ENCODE results near the gene GRIK4. TPM values are rescaled to one million over a fixed set of nuclear protein-coding genes. Genes with fewer than 3 reads are reported as not detected.

GRIK4 gene
- total RNA-seq, 1 donor from 2014 or later: 4.3 TPM

DNA sequence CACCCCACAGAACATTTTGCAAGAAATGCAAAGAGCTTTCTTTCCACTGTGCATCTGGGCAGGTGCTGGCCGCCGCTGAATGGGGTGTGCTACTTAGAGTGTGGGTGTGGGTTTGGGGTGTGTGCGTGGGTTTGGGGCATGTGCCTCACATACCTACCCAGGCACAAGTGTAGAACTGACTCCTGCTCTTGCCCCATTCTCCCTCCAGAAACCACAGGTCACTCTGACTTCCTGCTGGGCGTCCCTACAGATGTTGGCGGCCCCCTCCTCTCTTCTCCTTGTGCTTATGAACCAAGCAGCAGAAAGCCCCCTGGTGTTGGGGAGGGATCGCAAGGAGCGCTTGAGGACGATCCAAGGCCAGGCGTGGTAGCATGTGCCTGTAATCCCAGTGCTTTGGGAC lies 63.9 kb downstream of the GRIK4 start:
- Histone ChIP-seq H3K27me3 (no peaks in the 10 kb centered on the region), H3K36me3 (no peaks in the 10 kb centered on the region), H3K27ac (no peak overlapping the region), H3K4me1 (no peaks in the 10 kb centered on the region), H3K9me3 (no peaks in the 10 kb centered on the region), H3K4me3 (no peak overlapping the region)
- intact Hi-C loops (cut with DNase I): no loop called here
- ATAC-seq: no peak
- no peak for DNase-seq
- TF ChIP-seq CTCF (IDR thresholded peaks at IDR 0.05): no peak

DNA sequence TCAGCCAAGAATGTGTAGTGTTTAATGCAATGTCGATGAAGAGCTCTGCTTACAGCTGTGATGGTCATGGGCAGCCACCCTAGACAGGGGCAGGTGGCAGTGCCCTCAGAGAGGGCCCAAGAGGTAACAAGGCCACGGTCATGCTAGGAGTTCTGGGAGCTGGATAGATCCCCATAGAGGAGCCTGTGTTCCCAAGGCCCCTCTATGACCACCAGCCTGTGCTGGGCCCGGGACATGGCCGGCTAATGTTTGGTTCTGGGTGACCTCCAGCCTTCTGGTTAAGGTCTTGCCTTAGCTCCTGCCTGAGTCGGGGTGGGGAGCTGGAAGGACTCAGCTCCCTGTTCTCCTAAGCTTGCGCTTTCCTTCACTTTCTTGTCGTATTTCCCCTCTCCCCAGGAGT lies 65.1 kb downstream of the GRIK4 start:
- no peaks in the 10 kb centered on the region for H3K36me3 ChIP-seq
- DNase-seq (no peak), ATAC-seq (no peak)
- H3K27ac ChIP-seq: no peak overlapping the region
- no peaks in the 10 kb centered on the region for H3K4me1 ChIP-seq
- H3K27me3 ChIP-seq: no peaks in the 10 kb centered on the region
- no peak overlapping the region for H3K4me3 ChIP-seq
- TF ChIP-seq CTCF (IDR thresholded peaks at IDR 0.05): no peak
- intact Hi-C loops (cut with DNase I): no loop called here
- no peaks in the 10 kb centered on the region for H3K9me3 ChIP-seq

- intact Hi-C loops (cut with DNase I): no loop called here
Observed at GRCh38 chr11:120577041-120577440, 65.5 kb downstream of the GRIK4 start.

GRCh38 chr11:120577624-120578363 lies 66.2 kb downstream of the GRIK4 start:
- H3K36me3 ChIP-seq: no peaks in the 10 kb centered on the region
- intact Hi-C loops (cut with DNase I): no loop called here
- no peak overlapping the region for H3K4me3 ChIP-seq
- ATAC-seq: no peak
- DNase-seq: no peak
- TF ChIP-seq CTCF (IDR thresholded peaks at IDR 0.05): no peak
- H3K27me3 ChIP-seq: no peaks in the 10 kb centered on the region
- no peaks in the 10 kb centered on the region for H3K9me3 ChIP-seq
- H3K27ac ChIP-seq: no peak overlapping the region
- H3K4me1 ChIP-seq: no peaks in the 10 kb centered on the region

More at GRCh38 chr11:120577041-120577440, 65.5 kb downstream of the GRIK4 start:
- Histone ChIP-seq H3K27ac (no peak overlapping the region), H3K4me1 (no peaks in the 10 kb centered on the region), H3K9me3 (no peaks in the 10 kb centered on the region), H3K36me3 (no peaks in the 10 kb centered on the region), H3K27me3 (no peaks in the 10 kb centered on the region), H3K4me3 (no peak overlapping the region)
- ATAC-seq (no peak), DNase-seq (no peak)
- TF ChIP-seq CTCF (IDR thresholded peaks at IDR 0.05): no peak

- no peaks in the 10 kb centered on the region for H3K9me3 ChIP-seq
- no peak overlapping the region for H3K27ac ChIP-seq
- H3K36me3 ChIP-seq: no peaks in the 10 kb centered on the region
- no peaks in the 10 kb centered on the region for H3K4me1 ChIP-seq
- H3K27me3 ChIP-seq: no peaks in the 10 kb centered on the region
- intact Hi-C loops (cut with DNase I): no loop called here
- DNase-seq (no peak), ATAC-seq (no peak)
- H3K4me3 ChIP-seq: no peak overlapping the region
- no peak for TF ChIP-seq CTCF (IDR thresholded peaks at IDR 0.05)
Observed at GRCh38 chr11:120578596-120579154, 67.1 kb downstream of the GRIK4 start.

All from upper lobe of right lung (tissue), 1 donor.